HG03139 (cell line): Measurements from ENCODE around the gene CGB3.

Experiments used
- ATAC-seq: cut with Tn5 transposase; IDR thresholded peaks from one replicate; pipeline ENCODE4 v1.9.1; 2021; ENCODE audit not compliant: unreplicated experiment

The CGB3 gene

DNA sequence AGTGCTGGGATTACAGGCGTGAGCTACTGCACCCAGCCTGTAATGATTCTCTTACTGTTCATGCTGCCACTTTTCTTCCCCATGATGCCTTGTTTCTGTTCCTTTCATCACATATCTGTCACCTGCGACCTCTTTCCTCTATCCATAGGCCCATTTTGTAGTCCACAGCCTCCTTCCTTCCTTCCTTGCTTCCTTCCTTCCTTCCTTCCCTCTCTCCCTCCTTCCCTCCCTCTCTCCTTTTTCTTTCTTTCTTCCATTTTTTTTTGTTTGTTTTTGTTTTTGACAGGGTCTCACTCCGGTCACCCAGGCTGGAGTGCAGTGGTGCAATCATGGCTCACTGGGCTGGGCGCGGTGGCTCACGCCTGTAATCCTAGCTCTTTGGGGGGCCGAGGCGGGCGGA lies 35.3 kb downstream of the CGB3 start:
- no peak for ATAC-seq

DNA sequence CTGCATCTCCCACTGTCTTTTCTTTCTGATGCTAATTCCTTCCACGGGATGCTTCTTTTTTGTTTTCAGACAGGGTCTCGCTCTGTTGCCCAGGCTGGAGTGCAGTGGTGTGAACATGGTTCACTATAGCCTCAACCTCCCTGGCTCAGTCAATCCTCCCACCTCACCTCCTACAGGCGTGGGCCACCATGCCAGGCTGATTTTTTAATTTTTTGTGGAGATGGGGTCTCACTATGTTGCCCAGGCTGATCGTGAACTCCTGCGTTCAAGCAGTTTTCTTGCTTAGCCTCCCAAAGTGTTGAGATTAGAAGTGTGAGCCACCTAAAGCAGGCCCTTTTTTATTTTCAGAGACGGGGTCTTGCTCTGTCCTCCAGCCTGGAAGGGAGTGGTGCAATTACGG lies 35.8 kb downstream of the CGB3 start:
- no peak for ATAC-seq

DNA sequence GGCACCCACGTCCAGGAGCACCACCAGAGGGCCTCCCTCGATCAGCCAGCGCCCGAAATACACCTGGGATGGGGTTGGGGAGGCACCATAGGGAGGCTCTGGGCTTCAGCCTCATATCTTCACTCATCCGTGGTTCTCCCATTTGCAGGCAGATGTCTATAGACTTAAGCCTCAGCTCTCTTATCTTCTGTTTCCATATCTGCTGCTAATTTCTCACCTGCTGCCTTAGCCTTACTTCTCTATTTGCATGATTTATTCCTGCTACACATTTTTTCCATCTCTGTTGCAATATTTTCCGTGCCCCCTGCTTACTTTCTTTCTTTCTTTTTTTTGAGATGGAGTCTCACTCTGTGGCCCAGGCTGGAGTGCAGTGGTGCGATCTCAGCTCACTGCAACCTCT lies 36.8 kb downstream of the CGB3 start:
- no peak for ATAC-seq

DNA sequence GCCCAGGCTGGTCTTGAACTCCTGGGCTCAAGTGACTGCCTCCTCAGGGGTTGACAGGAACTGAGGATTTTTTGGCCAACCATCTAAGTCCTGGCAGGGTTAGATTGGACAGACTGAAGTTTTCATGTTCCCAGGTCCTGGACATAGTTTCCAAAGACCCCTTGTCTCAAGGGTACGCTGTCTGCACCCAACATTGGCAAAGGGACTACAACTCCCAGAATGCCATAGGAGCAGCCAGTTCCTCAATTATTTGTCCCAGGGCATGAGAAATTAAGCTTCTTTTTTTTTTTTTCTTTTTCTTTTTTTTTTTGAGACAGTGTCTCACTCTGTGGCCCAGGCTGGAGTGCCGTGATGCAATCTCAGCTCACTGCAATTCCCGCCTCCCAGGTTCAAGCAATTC lies 37.9 kb downstream of the CGB3 start:
- no peak for ATAC-seq

DNA sequence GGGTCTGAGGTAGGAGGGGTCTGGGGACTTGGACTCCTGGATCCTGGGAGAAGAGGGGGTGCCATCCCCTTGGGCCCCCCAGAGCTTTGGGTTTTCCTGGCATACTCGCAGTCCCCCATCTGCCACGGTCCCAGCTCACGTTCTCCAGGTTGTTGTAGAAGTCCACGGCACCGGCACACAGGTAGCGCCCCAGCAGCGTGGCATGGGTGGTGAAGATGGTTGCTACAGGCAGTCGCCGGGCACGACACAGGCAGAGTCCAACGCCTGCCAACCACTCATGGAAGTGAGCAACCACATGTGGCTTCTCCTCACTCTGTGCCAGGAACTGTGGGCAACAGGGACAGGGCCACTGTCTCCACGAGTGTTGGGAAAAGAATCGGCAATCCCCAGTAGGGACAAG lies 38.4 kb downstream of the CGB3 start:
- no peak for ATAC-seq

DNA sequence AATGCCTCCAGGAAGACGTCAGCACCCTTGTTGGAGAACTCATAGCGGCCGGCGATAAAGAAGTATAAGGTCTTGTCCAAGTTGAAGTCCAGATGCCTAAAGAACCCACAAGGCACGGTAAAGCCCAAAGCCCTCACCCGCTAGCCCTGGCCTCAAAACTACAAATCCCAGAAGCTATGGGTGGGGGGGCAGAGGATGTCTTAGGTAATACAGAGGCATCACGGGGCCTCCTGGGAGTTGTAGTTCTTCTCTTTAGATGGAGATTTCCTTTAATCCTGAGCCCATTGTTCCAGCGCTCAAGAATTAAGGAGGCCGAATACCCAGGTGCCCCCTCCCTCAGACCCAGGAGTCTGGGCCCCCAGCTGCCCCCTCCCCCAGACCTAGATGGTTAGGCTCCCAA lies 41.9 kb downstream of the CGB3 start:
- ATAC-seq: no peak

DNA sequence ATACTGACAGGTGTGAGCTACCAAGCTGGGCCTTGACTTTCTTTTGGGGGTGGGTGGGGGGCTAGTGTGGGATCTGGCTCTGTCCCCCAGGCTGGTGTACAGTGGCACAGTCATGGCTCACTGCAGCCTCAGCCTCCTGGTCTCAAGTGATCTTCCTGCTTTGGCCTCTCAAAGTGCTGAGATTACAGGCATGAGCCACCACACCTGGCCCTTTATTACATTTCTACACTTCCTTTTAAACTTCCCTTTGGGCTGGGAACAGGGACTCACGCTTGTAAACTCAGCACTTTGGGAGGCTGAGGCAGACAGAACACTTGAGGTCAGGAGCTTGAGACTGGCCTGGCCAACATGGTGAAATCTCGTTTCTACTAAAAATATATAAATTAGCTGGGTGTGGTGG lies 47.1 kb downstream of the CGB3 start:
- no peak for ATAC-seq

DNA sequence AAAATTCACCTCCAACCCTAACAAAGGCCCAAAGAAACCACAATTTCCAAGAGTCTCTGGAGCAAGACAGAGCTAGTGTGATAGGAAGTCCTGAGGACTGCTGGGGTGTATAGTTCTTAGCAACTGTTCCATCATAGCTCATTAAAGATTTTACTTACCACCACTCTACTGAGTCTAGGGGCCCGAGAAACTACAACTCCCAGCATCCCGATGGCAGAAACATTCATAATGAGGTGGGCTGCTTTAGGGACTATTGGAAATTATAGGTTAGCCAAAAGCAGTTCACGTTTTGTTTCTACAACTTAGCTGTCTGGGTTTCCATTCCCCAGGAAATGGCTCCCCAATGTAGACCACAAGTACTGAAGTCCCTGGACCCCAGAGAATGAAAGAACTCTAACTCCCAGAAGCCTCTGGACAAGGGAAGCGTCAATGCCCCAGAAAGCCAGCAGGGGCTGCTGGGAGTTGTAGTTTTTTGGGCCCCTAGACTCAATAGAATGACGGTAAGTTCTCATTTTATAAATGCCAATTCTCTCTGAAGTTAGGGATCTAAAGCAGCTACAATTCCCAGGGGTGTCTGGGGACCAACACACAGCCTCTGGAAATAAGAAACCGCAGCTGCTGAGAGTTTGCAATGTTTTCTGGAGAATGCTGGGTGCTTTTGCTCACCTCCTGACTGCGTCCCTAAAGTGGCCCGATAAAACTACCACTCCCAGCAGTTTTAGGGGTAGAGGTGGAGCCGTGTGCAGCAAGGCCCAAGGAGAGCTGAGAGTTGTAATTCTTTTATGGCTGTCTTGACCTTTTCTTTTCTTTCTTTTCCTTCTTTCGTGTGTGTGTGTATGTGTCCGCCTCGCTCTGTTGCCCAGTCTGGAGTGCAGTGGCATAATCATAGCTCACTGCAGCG lies 47.9 kb downstream of the CGB3 start:
- no peak for ATAC-seq
